ENCODE measurements around the gene CYP4A11.
"Not testable (repeated sequence)": the region's sequence is repeated elsewhere in the genome, so short reads cannot be mapped to it uniquely, and the experiment has no call there.

Gene CYP4A11

GRCh38 chr1:46903481-46903880 lies 37.8 kb downstream of the CYP4A11 start:
- no peak for DNase-seq

GRCh38 chr1:46900401-46900800 lies 40.9 kb downstream of the CYP4A11 start:
- DNase-seq: no peak

GRCh38 chr1:46881656-46882055 lies 59.6 kb downstream of the CYP4A11 start:
- DNase-seq: not testable (repeated sequence)
